ENCODE measurements around the gene HERC2.

HERC2 gene

DNA sequence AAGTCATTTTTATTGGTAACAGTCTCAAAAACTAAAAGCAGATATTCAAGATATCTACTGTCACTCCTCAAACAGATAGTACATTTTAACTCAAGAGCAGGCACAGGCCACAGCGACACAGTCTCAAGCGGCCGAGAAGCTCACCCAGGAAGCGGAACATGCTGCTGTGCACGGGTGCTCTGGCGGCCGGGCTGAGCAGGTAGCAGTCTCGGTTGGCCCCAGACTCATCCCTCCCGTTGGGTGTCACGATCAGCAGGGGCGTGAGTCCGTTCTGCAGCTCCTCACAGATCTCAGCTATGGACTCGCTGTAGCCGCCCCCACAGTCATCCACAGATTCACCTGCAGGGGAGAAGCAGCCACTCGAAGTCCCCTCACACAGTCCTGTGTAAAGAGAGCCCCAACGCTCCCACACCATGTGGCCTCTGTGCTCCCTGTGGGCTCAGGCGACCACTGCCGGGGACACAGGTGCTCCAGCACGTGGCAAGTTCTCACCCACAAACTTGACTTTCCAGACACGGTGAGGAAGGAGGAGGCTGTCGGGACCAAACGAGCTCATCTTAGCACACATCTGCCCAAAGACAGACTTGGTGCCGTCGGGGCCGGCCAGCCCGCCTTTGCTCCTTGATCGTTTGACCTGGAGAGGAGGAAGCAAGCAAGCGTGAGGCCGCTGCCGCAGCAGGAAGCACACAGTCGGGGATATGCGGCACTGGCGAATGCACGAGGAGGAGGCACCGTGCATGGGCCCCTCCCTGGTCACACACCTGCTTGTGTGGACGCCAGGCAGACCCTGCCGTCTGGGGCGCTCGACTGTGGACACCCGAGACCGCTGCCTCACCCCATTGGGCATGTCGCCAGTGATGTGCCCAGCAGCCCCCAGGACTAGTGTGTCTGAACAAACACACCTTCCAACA lies 205.2 kb downstream of the HERC2 start:
- Histone ChIP-seq H3K27ac (ENCODE audit: low read depth, low read length) (no peak overlapping the region), H3K9ac (ENCODE audit: low read length in 5 of 5) (no peak overlapping the region), H3K4me1 (ENCODE audit: control insufficient read depth in 5 of 5, insufficient read depth in 5 of 5, low read length in 5 of 5) (no peaks in the 10 kb centered on the region), H3K36me3 (ENCODE audit: control insufficient read depth in 5 of 5, insufficient read depth in 5 of 5, low read length in 5 of 5) (peaks cover 6 to 95% (median 89%) of the 10 kb centered on the region in 5 donors), H3K9me3 (ENCODE audit: control insufficient read depth in 5 of 5, low read length in 5 of 5) (no peaks in the 10 kb centered on the region), H3K27me3 (ENCODE audit: control insufficient read depth in 5 of 5, insufficient read depth in 4 of 5, low read length in 5 of 5) (no peaks in the 10 kb centered on the region), H3K4me3 (ENCODE audit: low read depth in 1 of 5, low read length in 5 of 5) (no peak overlapping the region)

- H3K9me3 ChIP-seq (ENCODE audit: control insufficient read depth in 5 of 5, low read length in 5 of 5) = no peaks in the 10 kb centered on the region
- H3K4me1 ChIP-seq (ENCODE audit: control insufficient read depth in 5 of 5, insufficient read depth in 5 of 5, low read length in 5 of 5) = no peaks in the 10 kb centered on the region
- H3K9ac ChIP-seq (ENCODE audit: low read length in 5 of 5) = no peak overlapping the region
- peaks cover 6 to 93% (median 88%) of the 10 kb centered on the region in 5 donors for H3K36me3 ChIP-seq (ENCODE audit: control insufficient read depth in 5 of 5, insufficient read depth in 5 of 5, low read length in 5 of 5)
- no peak overlapping the region for H3K27ac ChIP-seq (ENCODE audit: low read depth, low read length)
- H3K4me3 ChIP-seq (ENCODE audit: low read depth in 1 of 5, low read length in 5 of 5) = no peak overlapping the region
- no peaks in the 10 kb centered on the region for H3K27me3 ChIP-seq (ENCODE audit: control insufficient read depth in 5 of 5, insufficient read depth in 4 of 5, low read length in 5 of 5)
Observed at GRCh38 chr15:28115871-28116270, 206.1 kb downstream of the HERC2 start.

GRCh38 chr15:28114721-28115622 lies 207.0 kb downstream of the HERC2 start:
- Histone ChIP-seq H3K9ac (ENCODE audit: low read length in 5 of 5) (no peak overlapping the region), H3K36me3 (ENCODE audit: control insufficient read depth in 5 of 5, insufficient read depth in 5 of 5, low read length in 5 of 5) (peaks cover under 1 to 84% (median 79%) of the 10 kb centered on the region in 5 donors), H3K27me3 (ENCODE audit: control insufficient read depth in 5 of 5, insufficient read depth in 4 of 5, low read length in 5 of 5) (no peaks in the 10 kb centered on the region), H3K27ac (ENCODE audit: low read depth, low read length) (no peak overlapping the region), H3K4me1 (ENCODE audit: control insufficient read depth in 5 of 5, insufficient read depth in 5 of 5, low read length in 5 of 5) (peaks cover 0 to 8% (median 7%) of the 10 kb centered on the region in 5 donors), H3K9me3 (ENCODE audit: control insufficient read depth in 5 of 5, low read length in 5 of 5) (no peaks in the 10 kb centered on the region), H3K4me3 (ENCODE audit: low read depth in 1 of 5, low read length in 5 of 5) (no peak overlapping the region)

- H3K4me3 ChIP-seq (ENCODE audit: low read depth in 1 of 5, low read length in 5 of 5) = no peak overlapping the region
- no peak overlapping the region for H3K27ac ChIP-seq (ENCODE audit: low read depth, low read length)
- H3K27me3 ChIP-seq (ENCODE audit: control insufficient read depth in 5 of 5, insufficient read depth in 4 of 5, low read length in 5 of 5) = no peaks in the 10 kb centered on the region
- H3K36me3 ChIP-seq (ENCODE audit: control insufficient read depth in 5 of 5, insufficient read depth in 5 of 5, low read length in 5 of 5) = peaks cover 0 to 76% (median 73%) of the 10 kb centered on the region in 5 donors
- peaks cover 0 to 9% (median 8%) of the 10 kb centered on the region in 5 donors for H3K4me1 ChIP-seq (ENCODE audit: control insufficient read depth in 5 of 5, insufficient read depth in 5 of 5, low read length in 5 of 5)
- no peak overlapping the region for H3K9ac ChIP-seq (ENCODE audit: low read length in 5 of 5)
- H3K9me3 ChIP-seq (ENCODE audit: control insufficient read depth in 5 of 5, low read length in 5 of 5) = no peaks in the 10 kb centered on the region
Observed at GRCh38 chr15:28114114-28114455, 207.9 kb downstream of the HERC2 start.

DNA sequence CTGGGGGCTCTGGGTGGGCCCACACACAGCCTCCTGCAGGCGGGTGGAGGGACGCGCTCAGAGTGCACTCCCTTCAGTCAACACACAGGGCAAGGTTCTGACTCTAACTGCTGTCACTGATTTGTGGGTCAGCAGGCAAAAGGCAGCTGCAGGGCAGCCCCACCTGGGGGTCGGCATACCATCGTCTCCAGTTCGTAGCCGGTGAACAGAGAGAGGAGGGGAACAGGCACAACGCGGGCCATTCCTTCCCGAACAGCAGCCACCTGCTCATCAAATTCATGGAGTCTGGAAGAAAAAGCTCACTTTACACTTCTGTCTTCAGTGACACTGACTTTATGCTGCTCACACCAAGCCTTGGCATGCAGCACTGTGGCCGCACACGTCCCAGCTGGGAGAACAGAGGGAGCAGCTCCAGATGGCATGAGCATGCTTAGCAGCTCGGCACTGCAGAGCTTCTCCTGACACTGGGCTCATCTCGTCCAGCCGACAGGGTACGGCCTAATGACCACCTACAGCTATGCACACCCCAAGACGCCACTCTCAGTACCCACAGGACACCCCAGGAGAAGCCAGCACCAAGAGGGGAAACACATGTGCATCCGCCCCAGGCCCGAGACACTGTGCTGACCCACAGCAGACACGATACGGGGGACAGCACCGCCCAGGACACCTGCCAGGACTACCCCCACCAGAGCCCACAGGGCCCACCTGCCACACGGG lies 208.4 kb downstream of the HERC2 start:
- Histone ChIP-seq H3K9me3 (ENCODE audit: control insufficient read depth in 5 of 5, low read length in 5 of 5) (no peaks in the 10 kb centered on the region), H3K4me1 (ENCODE audit: control insufficient read depth in 5 of 5, insufficient read depth in 5 of 5, low read length in 5 of 5) (peaks cover 0 to 9% (median 8%) of the 10 kb centered on the region in 5 donors), H3K9ac (ENCODE audit: low read length in 5 of 5) (no peak overlapping the region), H3K27me3 (ENCODE audit: control insufficient read depth in 5 of 5, insufficient read depth in 4 of 5, low read length in 5 of 5) (no peaks in the 10 kb centered on the region), H3K27ac (ENCODE audit: low read depth, low read length) (no peak overlapping the region), H3K36me3 (ENCODE audit: control insufficient read depth in 5 of 5, insufficient read depth in 5 of 5, low read length in 5 of 5) (peaks cover 0 to 73% (median 70%) of the 10 kb centered on the region in 5 donors), H3K4me3 (ENCODE audit: low read depth in 1 of 5, low read length in 5 of 5) (no peak overlapping the region)

GRCh38 chr15:28112962-28113361 lies 209.0 kb downstream of the HERC2 start:
- Histone ChIP-seq H3K4me1 (ENCODE audit: control insufficient read depth in 5 of 5, insufficient read depth in 5 of 5, low read length in 5 of 5) (peaks cover 0 to 9% (median 8%) of the 10 kb centered on the region in 5 donors), H3K4me3 (ENCODE audit: low read depth in 1 of 5, low read length in 5 of 5) (no peak overlapping the region), H3K9me3 (ENCODE audit: control insufficient read depth in 5 of 5, low read length in 5 of 5) (no peaks in the 10 kb centered on the region), H3K27me3 (ENCODE audit: control insufficient read depth in 5 of 5, insufficient read depth in 4 of 5, low read length in 5 of 5) (no peaks in the 10 kb centered on the region), H3K27ac (ENCODE audit: low read depth, low read length) (no peak overlapping the region), H3K9ac (ENCODE audit: low read length in 5 of 5) (no peak overlapping the region), H3K36me3 (ENCODE audit: control insufficient read depth in 5 of 5, insufficient read depth in 5 of 5, low read length in 5 of 5) (peaks cover 0 to 68% (median 66%) of the 10 kb centered on the region in 5 donors)

GRCh38 chr15:28112101-28112760 lies 209.7 kb downstream of the HERC2 start:
- Histone ChIP-seq H3K27ac (ENCODE audit: low read depth, low read length) (no peak overlapping the region), H3K36me3 (ENCODE audit: control insufficient read depth in 5 of 5, insufficient read depth in 5 of 5, low read length in 5 of 5) (peaks cover 0 to 60% (median 59%) of the 10 kb centered on the region in 5 donors), H3K9me3 (ENCODE audit: control insufficient read depth in 5 of 5, low read length in 5 of 5) (no peaks in the 10 kb centered on the region), H3K4me1 (ENCODE audit: control insufficient read depth in 5 of 5, insufficient read depth in 5 of 5, low read length in 5 of 5) (peaks cover 2 to 15% (median 14%) of the 10 kb centered on the region in 5 donors), H3K9ac (ENCODE audit: low read length in 5 of 5) (no peak overlapping the region), H3K4me3 (ENCODE audit: low read depth in 1 of 5, low read length in 5 of 5) (no peak overlapping the region), H3K27me3 (ENCODE audit: control insufficient read depth in 5 of 5, insufficient read depth in 4 of 5, low read length in 5 of 5) (peaks cover 0 to 6% (median 4%) of the 10 kb centered on the region in 5 donors)

- H3K27ac ChIP-seq (ENCODE audit: low read depth, low read length) = no peak overlapping the region
- no peak overlapping the region for H3K9ac ChIP-seq (ENCODE audit: low read length in 5 of 5)
- no peaks in the 10 kb centered on the region for H3K9me3 ChIP-seq (ENCODE audit: control insufficient read depth in 5 of 5, low read length in 5 of 5)
- peaks cover 0 to 53% (median 52%) of the 10 kb centered on the region in 5 donors for H3K36me3 ChIP-seq (ENCODE audit: control insufficient read depth in 5 of 5, insufficient read depth in 5 of 5, low read length in 5 of 5)
- no peak overlapping the region for H3K4me3 ChIP-seq (ENCODE audit: low read depth in 1 of 5, low read length in 5 of 5)
- H3K27me3 ChIP-seq (ENCODE audit: control insufficient read depth in 5 of 5, insufficient read depth in 4 of 5, low read length in 5 of 5) = peaks cover 3 to 13% (median 10%) of the 10 kb centered on the region in 5 donors
- H3K4me1 ChIP-seq (ENCODE audit: control insufficient read depth in 5 of 5, insufficient read depth in 5 of 5, low read length in 5 of 5) = peaks cover 2 to 22% (median 21%) of the 10 kb centered on the region in 5 donors
Observed at GRCh38 chr15:28111543-28111942, 210.4 kb downstream of the HERC2 start.

GRCh38 chr15:28110481-28110881 lies 211.5 kb downstream of the HERC2 start:
- peaks cover 0 to 44% (median 42%) of the 10 kb centered on the region in 5 donors for H3K36me3 ChIP-seq (ENCODE audit: control insufficient read depth in 5 of 5, insufficient read depth in 5 of 5, low read length in 5 of 5)
- H3K4me1 ChIP-seq (ENCODE audit: control insufficient read depth in 5 of 5, insufficient read depth in 5 of 5, low read length in 5 of 5) = peaks cover 2 to 28% (median 26%) of the 10 kb centered on the region in 5 donors
- H3K4me3 ChIP-seq (ENCODE audit: low read depth in 1 of 5, low read length in 5 of 5) = no peak overlapping the region
- H3K27me3 ChIP-seq (ENCODE audit: control insufficient read depth in 5 of 5, insufficient read depth in 4 of 5, low read length in 5 of 5) = peaks cover 8 to 23% (median 20%) of the 10 kb centered on the region in 5 donors
- H3K27ac ChIP-seq (ENCODE audit: low read depth, low read length) = no peak overlapping the region
- no peak overlapping the region for H3K9ac ChIP-seq (ENCODE audit: low read length in 5 of 5)
- no peaks in the 10 kb centered on the region for H3K9me3 ChIP-seq (ENCODE audit: control insufficient read depth in 5 of 5, low read length in 5 of 5)

Measured in subcutaneous abdominal adipose tissue (tissue), 5 donors.